HG02588 (cell line): Measurements from ENCODE around the gene CACUL1.
"Not testable (repeated sequence)": the region's sequence is repeated elsewhere in the genome, so short reads cannot be mapped to it uniquely, and the experiment has no call there.

Experiments
- ATAC-seq: cut with Tn5 transposase; IDR thresholded peaks from one replicate; pipeline ENCODE4 v1.9.1; 2021; ENCODE audit warnings: mild to moderate bottlenecking, moderate library complexity; ENCODE audit not compliant: unreplicated experiment

Gene CACUL1

GRCh38 chr10:118692872-118693271 is 61.9 kb downstream of the CACUL1 start:
- ATAC-seq: no peak

- ATAC-seq: no peak
Observed at GRCh38 chr10:118689070-118689858, 65.5 kb downstream of the CACUL1 start.

GRCh38 chr10:118687472-118687871 is 67.3 kb downstream of the CACUL1 start:
- ATAC-seq: no peak

- ATAC-seq: no peak
Observed at GRCh38 chr10:118682533-118682932, 72.2 kb downstream of the CACUL1 start.

GRCh38 chr10:118680197-118680596 is 74.6 kb downstream of the CACUL1 start:
- ATAC-seq: no peak

GRCh38 chr10:118674226-118674919 is 80.4 kb downstream of the CACUL1 start:
- ATAC-seq: no peak

- no peak for ATAC-seq
Observed at GRCh38 chr10:118672766-118673715, 81.7 kb downstream of the CACUL1 start.

- ATAC-seq: no peak
Observed at GRCh38 chr10:118672153-118672552, 82.6 kb downstream of the CACUL1 start.

- not testable (repeated sequence) for ATAC-seq
Observed at GRCh38 chr10:118671221-118671620, 83.5 kb downstream of the CACUL1 start.

GRCh38 chr10:118670472-118671124 is 84.2 kb downstream of the CACUL1 start:
- ATAC-seq: no peak

- no peak for ATAC-seq
Observed at GRCh38 chr10:118669835-118670234, 84.9 kb downstream of the CACUL1 start.

- no peak for ATAC-seq
Observed at GRCh38 chr10:118669020-118669791, 85.6 kb downstream of the CACUL1 start.

- ATAC-seq: no peak
Observed at GRCh38 chr10:118668228-118668952, 86.4 kb downstream of the CACUL1 start.

- ATAC-seq: no peak
Observed at GRCh38 chr10:118667732-118668131, 87.0 kb downstream of the CACUL1 start.

- ATAC-seq: no peak
Observed at GRCh38 chr10:118666350-118666749, 88.4 kb downstream of the CACUL1 start.

GRCh38 chr10:118664321-118664720 is 90.4 kb downstream of the CACUL1 start:
- no peak for ATAC-seq

GRCh38 chr10:118663176-118663575 is 91.6 kb downstream of the CACUL1 start:
- ATAC-seq: no peak

- ATAC-seq: no peak
Observed at GRCh38 chr10:118662228-118663035, 92.3 kb downstream of the CACUL1 start.
